CD4-positive, CD25-positive, alpha-beta regulatory T cell (primary cell): Measurements from ENCODE around the gene GMPPB. TPM values are rescaled to one million over a fixed set of nuclear protein-coding genes. Genes with fewer than 3 reads are reported as not detected.

ENCODE experiments used
- ATAC-seq, 2 donors: fragments of 150-1000 bp; cut with Tn5 transposase; one replicate each; pipeline ENCODE4 v1.10.0; 2021; ENCODE audit warnings: low read depth in 2 of 2, moderate number of reproducible peaks in 2 of 2, moderate library complexity in 1 of 2
- DNase-seq, 3 donors: peaks; one replicate each; pipeline versions ENCODE4 v3.0.0 to v3.0.0-alpha.2; 2012 to 2022; ENCODE audit warnings: mixed read lengths in 1 of 3
- H3K27ac ChIP-seq: one replicate; pipeline ENCODE4 v1.7.0; 2013; ENCODE audit warnings: mild to moderate bottlenecking, low read length; ENCODE audit not compliant: insufficient read depth, poor library complexity, severe bottlenecking
- H3K27me3 ChIP-seq: one replicate; pipeline ENCODE4 v1.7.0; 2013; ENCODE audit warnings: low read length; ENCODE audit not compliant: control insufficient read depth, insufficient read depth
- H3K36me3 ChIP-seq: one replicate; pipeline ENCODE4 v1.7.0; 2013; ENCODE audit warnings: mild to moderate bottlenecking, low read length, moderate library complexity; ENCODE audit not compliant: control insufficient read depth, insufficient read depth
- H3K4me1 ChIP-seq: 2 replicates; pipeline ENCODE4 v1.7.0; 2013; ENCODE audit warnings: mild to moderate bottlenecking, low read length; ENCODE audit not compliant: insufficient read depth, control insufficient read depth, poor library complexity, severe bottlenecking
- H3K4me3 ChIP-seq: one replicate; pipeline ENCODE4 v1.7.0; 2013; ENCODE audit warnings: low read depth, mild to moderate bottlenecking, low read length, moderate library complexity
- H3K9me3 ChIP-seq, 2 experiments: 1 replicate in 1 of 2; 2 replicates in 1 of 2; pipeline ENCODE4 v1.7.0; 2013; ENCODE audit warnings: low read length in 2 of 2, mild to moderate bottlenecking in 1 of 2, moderate library complexity in 1 of 2; ENCODE audit not compliant: control insufficient read depth in 2 of 2
- H3K27ac Mint-ChIP-seq, 3 donors: one replicate each; pipeline ENCODE4 v1.8.0; 2020 to 2022; ENCODE audit warnings: mild to moderate bottlenecking in 3 of 3, mixed read lengths in 3 of 3, moderate library complexity in 2 of 3
- H3K27me3 Mint-ChIP-seq: one replicate; pipeline ENCODE4 v1.8.0; 2022; ENCODE audit warnings: mild to moderate bottlenecking, mixed read lengths
- H3K36me3 Mint-ChIP-seq: one replicate; pipeline ENCODE4 v1.8.0; 2020; ENCODE audit warnings: mixed read lengths
- H3K4me1 Mint-ChIP-seq, 4 donors: one replicate each; pipeline ENCODE4 v1.8.0; 2020 to 2022; ENCODE audit warnings: mixed read lengths in 4 of 4, mild to moderate bottlenecking in 1 of 4
- H3K4me3 Mint-ChIP-seq, 4 donors: one replicate each; pipeline ENCODE4 v1.8.0; 2020 to 2022; ENCODE audit warnings: mild to moderate bottlenecking in 4 of 4, mixed read lengths in 4 of 4, moderate library complexity in 3 of 4
- H3K9me3 Mint-ChIP-seq, 7 donors: one replicate each; pipeline ENCODE4 v1.8.0; 2020 to 2022; ENCODE audit warnings: mixed read lengths in 7 of 7, mild to moderate bottlenecking in 3 of 7, moderate library complexity in 2 of 7
- polyA plus RNA-seq, 4 donors: library from polyadenylated mRNA; unstranded; fragments of 300-500 nt; fragmentation: Illumina TruSeq; gene quantifications; one replicate each; pipeline ENCODE4 v1.2.3, GENCODE V29; 2021
- total RNA-seq: library from RNA; stranded (reverse); gene quantifications from one replicate; pipeline ENCODE4 v1.2.3, GENCODE V29; 2022

GMPPB gene
- total and polyA plus RNA-seq, 5 donors from 2014 or later, result 14.7 to 32.1 (median 17.7) TPM

DNA sequence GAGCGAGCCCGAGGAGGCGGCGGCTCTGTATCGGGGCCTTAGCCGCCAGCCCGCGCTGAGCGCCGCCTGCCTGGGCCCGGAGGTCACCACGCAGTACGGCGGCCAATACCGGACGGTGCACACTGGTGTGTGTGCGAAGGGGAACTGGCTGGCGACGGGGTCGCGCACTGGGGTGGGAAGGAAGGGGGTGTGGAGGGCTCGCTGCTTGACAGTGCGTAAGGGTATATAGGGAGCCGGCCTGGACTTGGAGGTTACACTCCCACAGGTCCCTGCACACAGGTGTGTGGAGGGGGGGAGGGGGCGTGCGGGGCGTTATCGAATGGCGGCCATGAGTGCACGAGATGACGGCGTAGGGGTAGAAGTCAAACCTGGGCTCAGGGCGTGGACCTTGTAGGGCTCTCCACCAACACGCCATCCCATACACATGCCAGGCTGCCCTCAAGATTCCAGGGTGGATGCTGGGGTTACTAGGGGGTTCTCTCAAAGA, 49.2 kb downstream of the GMPPB start:
- Mint-ChIP-seq H3K36me3 (peaks cover 7% of the 10 kb centered on the region), H3K27me3 (no peaks in the 10 kb centered on the region), H3K4me3 (peak overlapping the region; percentile 92 to 95 (median 94)), H3K27ac (peak overlapping the region; percentile 26 to 98 (median 97)), H3K9me3 (no peaks in the 10 kb centered on the region), H3K4me1 (peaks cover 8 to 49% (median 25%) of the 10 kb centered on the region in 4 donors)
- Histone ChIP-seq H3K27ac (peak overlapping the region; percentile 96), H3K9me3 (no peaks in the 10 kb centered on the region), H3K36me3 (peaks cover 35% of the 10 kb centered on the region), H3K4me3 (peak overlapping the region; percentile 62), H3K4me1 (peaks cover 32% of the 10 kb centered on the region), H3K27me3 (no peaks in the 10 kb centered on the region)
- no peak for DNase-seq
- ATAC-seq, result peak in 1 of 2 donors; percentile 1

DNA sequence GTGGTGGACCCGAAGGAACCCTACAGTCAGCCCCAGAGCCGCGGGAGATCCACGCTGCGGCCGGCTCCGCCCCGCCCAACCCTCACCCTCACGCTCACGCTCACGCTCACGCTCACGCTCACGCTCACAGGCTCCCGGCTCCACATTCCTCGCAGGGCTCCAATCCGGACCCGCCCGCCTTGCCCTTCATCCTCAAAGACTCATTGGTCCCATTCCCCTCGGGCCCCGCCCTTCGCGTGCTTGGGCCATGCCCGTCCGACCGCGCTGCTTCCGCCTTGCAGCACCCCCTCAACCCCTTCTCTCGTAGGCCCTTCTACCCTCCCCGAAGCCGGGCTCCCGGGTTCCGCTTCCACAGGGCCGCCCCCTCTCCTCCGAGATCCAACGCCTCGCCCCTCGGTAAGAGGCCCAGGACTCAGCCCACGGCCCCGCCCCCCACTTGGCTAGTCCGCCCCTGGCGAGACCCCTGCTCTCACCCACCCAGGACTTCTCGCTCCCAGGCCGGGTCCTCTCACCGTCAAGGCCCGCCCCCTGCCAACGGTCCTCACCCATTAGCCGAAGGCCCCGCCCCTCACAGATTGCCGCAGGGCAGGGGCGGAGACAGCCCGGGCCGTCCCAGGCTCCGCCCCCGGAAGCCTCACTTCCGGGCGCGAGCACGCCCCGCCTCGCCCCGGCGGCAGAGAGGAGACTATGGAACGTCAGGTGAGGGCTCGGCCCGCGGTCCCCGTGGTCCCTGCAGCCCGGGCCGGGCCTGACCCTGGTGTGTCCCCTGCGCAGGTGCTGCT, 49.8 kb downstream of the GMPPB start, which contains the start of gene APEH:
Gene APEH (plus strand): TSS at position 637 of the 782 bp plus-strand sequence. CDS start 51 bp downstream, at position 688.
- DNase-seq (peak; percentile 95 to 99 (median 98)), ATAC-seq (peak; percentile 83 to 86)
- Mint-ChIP-seq H3K27ac (peak within 1 kb of the TSS; percentile 96 to 98 (median 97)), H3K27me3 (no peaks in the 10 kb centered on the region), H3K4me1 (peaks cover 8 to 49% (median 25%) of the 10 kb centered on the region in 4 donors), H3K4me3 (peak within 1 kb of the TSS; percentile 92 to 95 (median 94)), H3K36me3 (peaks cover 7% of the 10 kb centered on the region), H3K9me3 (no peaks in the 10 kb centered on the region)
- Histone ChIP-seq H3K9me3 (no peaks in the 10 kb centered on the region), H3K4me3 (peak within 1 kb of the TSS; percentile 62), H3K27ac (peak within 1 kb of the TSS; percentile 96), H3K4me1 (peaks cover 32% of the 10 kb centered on the region), H3K27me3 (no peaks in the 10 kb centered on the region), H3K36me3 (peaks cover 29% of the 10 kb centered on the region)

DNA sequence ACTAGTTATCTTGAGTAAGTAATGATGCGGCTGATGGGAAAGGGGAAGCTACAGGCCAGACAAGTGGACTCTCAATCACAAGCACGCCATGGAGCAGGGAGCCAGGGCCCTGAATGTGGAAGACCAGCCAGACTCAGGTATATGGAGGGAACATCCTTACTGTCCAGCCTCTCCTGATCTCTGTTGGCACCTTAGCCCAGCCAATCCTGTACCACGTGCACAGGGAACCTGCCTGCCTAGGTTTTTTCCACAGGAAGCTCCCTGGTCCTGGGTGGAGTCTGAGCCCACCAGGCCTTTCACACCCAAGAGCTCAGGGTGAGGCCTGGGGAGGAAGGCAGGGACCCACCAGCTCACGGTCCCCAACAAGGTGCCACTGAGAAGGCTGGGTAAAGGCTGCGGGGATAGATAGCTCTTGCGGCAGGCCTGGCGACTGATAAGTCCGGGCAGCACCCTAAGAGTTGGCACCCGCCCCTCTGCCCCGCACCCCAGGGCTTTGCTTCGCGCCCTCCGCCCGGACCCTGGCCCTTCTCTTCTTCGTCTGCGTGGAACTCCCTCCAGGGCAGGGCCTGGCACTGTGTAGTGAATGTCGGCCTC, 50.5 kb downstream of the GMPPB start:
- no peaks in the 10 kb centered on the region for H3K27me3 ChIP-seq
- H3K4me1 Mint-ChIP-seq, result peaks cover 8 to 47% (median 24%) of the 10 kb centered on the region in 4 donors
- DNase-seq, result no peak
- ATAC-seq, result no peak
- no peaks in the 10 kb centered on the region for H3K9me3 Mint-ChIP-seq
- H3K36me3 ChIP-seq, result peaks cover 22% of the 10 kb centered on the region
- peak overlapping the region; percentile 59 for H3K4me3 ChIP-seq
- peaks cover 6% of the 10 kb centered on the region for H3K36me3 Mint-ChIP-seq
- H3K9me3 ChIP-seq, result no peaks in the 10 kb centered on the region
- peaks cover 32% of the 10 kb centered on the region for H3K4me1 ChIP-seq
- peak overlapping the region; percentile 92 to 95 (median 94) for H3K4me3 Mint-ChIP-seq
- peaks cover 4% of the 10 kb centered on the region for H3K27me3 Mint-ChIP-seq
- peak overlapping the region; percentile 96 to 98 (median 97) for H3K27ac Mint-ChIP-seq
- peak overlapping the region; percentile 96 for H3K27ac ChIP-seq

DNA sequence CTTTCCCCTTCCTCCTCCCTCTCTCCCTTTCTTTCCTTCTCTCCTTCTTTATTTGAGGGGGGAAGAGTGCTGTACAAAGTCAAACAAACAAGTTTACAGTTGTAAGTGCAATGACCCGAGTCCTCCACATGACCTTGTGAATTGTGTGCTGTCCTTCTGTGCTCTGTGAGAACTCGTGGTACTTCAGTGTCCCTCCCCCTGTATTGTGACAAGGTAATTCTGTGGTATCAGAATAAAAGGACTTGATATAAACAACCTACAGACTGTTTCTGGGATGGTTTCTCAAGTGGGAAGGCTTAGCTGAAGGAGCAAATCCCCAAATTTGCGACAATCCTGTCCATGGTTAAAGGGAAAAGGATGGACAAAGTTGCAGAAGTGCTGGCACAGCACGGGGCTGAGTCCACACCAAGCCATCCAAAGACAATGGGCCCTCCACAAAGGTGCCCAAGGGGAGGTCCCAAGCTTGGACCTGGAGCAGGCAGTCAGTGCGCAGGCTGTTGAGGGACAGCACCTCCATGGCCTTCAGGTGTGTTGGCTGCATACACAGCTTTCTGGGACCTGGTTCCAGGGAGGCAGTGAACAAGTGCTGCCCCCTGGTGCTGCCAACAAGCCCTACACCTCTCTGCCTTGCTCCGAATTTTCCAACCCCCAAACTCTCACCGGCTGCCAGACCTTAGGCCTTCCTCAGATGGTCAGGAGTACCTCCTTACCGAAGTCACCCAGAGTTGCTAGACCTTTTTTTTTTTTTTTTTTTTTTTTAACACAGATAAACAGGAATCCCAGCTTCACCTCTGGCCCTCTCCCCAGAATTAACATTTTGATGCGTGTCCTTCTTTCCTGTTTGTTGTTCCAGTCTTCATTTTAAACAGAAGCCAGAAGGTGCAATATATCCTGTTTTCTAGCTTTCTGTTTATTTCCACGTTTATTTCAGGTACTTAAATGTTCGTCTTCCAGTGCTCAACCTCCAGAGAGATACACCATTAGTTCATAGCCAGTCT, 52.2 kb downstream of the GMPPB start:
- peaks cover 7% of the 10 kb centered on the region for H3K36me3 ChIP-seq
- peaks cover 29% of the 10 kb centered on the region for H3K4me1 ChIP-seq
- Mint-ChIP-seq H3K4me3 (peak overlapping the region; percentile 79 to 91 (median 84)), H3K36me3 (no peaks in the 10 kb centered on the region), H3K4me1 (peaks cover 8 to 37% (median 19%) of the 10 kb centered on the region in 4 donors), H3K27ac (peak overlapping the region in 2 of 3 donors; percentile 37 to 85), H3K9me3 (no peaks in the 10 kb centered on the region), H3K27me3 (peaks cover 5% of the 10 kb centered on the region)
- H3K9me3 ChIP-seq, result no peaks in the 10 kb centered on the region
- ATAC-seq (no peak), DNase-seq (peak; percentile 53 to 76 (median 66))
- no peak overlapping the region for H3K27ac ChIP-seq
- no peaks in the 10 kb centered on the region for H3K27me3 ChIP-seq
- no peak overlapping the region for H3K4me3 ChIP-seq

DNA sequence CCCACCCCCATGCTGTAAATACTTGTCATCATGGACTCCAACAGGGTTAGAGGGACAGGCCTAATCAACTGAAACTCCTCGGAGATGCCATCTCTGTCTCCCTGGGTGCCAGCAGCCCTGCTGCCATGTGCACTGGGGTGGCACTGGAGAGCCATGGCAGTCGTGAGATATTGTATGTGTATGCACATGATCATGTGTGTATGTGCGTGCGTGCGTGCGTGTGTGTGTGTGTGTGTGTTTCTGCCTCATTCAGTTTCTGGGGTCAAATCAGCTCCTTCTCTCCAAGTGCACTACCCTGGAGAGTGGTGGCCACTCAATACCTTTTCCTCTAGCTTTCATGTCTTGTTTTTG, 52.8 kb downstream of the GMPPB start:
- peaks cover 22% of the 10 kb centered on the region for H3K4me1 ChIP-seq
- DNase-seq (no peak), ATAC-seq (no peak)
- no peak overlapping the region for H3K27ac ChIP-seq
- no peak overlapping the region for H3K4me3 ChIP-seq
- peaks cover 5% of the 10 kb centered on the region for H3K27me3 Mint-ChIP-seq
- H3K4me3 Mint-ChIP-seq, result no peak overlapping the region
- peak overlapping the region in 1 of 3 donors; percentile 37 for H3K27ac Mint-ChIP-seq
- H3K36me3 ChIP-seq, result peaks cover under 1% of the 10 kb centered on the region
- H3K27me3 ChIP-seq, result no peaks in the 10 kb centered on the region
- H3K4me1 Mint-ChIP-seq, result peaks cover 8 to 32% (median 18%) of the 10 kb centered on the region in 4 donors
- no peaks in the 10 kb centered on the region for H3K36me3 Mint-ChIP-seq
- no peaks in the 10 kb centered on the region for H3K9me3 Mint-ChIP-seq
- no peaks in the 10 kb centered on the region for H3K9me3 ChIP-seq

Other genes with a start within 250 kb of the GMPPB start
- 0.12 TPM for gene BSN, start 169.5 kb downstream of the GMPPB start, total RNA-seq
- gene BSN, start 169.5 kb downstream of the GMPPB start, polyA plus RNA-seq, result not detected
- 87.7 TPM for gene APEH, start 49.6 kb downstream of the GMPPB start, total RNA-seq
- gene APEH, start 49.6 kb downstream of the GMPPB start, polyA plus RNA-seq, result 100 to 1,000 TPM; 126 to 138 (median 135) TPM
- 4.1 TPM for gene MST1, start 34.5 kb downstream of the GMPPB start, total RNA-seq
- gene MST1, start 34.5 kb downstream of the GMPPB start, polyA plus RNA-seq, result 1 to 10 TPM in 2 of 4 donors, under 1 TPM in 2; 0.76 to 1.6 (median 0.97) TPM
- gene RNF123, start 34.4 kb downstream of the GMPPB start, total RNA-seq, result 47.1 TPM
- 10 to 100 TPM in 3 of 4 donors, 1 to 10 TPM in 1; 9.8 to 16.6 (median 12.6) TPM for gene RNF123, start 34.4 kb downstream of the GMPPB start, polyA plus RNA-seq
- not detected for gene AMIGO3, start 4.3 kb downstream of the GMPPB start, total RNA-seq
- gene AMIGO3, start 4.3 kb downstream of the GMPPB start, polyA plus RNA-seq, result 1 to 10 TPM in 3 of 4 donors, under 1 TPM in 1; 0.53 to 1.5 (median 1.1) TPM
- gene IP6K1, start 62.6 kb upstream of the GMPPB start, total RNA-seq, result 61.5 TPM
- 10 to 100 TPM; 31.6 to 39.6 (median 32.2) TPM for gene IP6K1, start 62.6 kb upstream of the GMPPB start, polyA plus RNA-seq
- 0.32 TPM for gene CDHR4, start 75.9 kb upstream of the GMPPB start, total RNA-seq
- gene CDHR4, start 75.9 kb upstream of the GMPPB start, polyA plus RNA-seq, result not detected
- gene INKA1, start 79.3 kb upstream of the GMPPB start, total RNA-seq, result 1.2 TPM
- gene INKA1, start 79.3 kb upstream of the GMPPB start, polyA plus RNA-seq, result 1 to 10 TPM in 1 of 4 donors, under 1 TPM in 3; 0.62 to 1.0 (median 0.82) TPM
- 201 TPM for gene UBA7, start 90.0 kb upstream of the GMPPB start, total RNA-seq
- 10 to 100 TPM; 30.6 to 41.8 (median 37.4) TPM for gene UBA7, start 90.0 kb upstream of the GMPPB start, polyA plus RNA-seq
- 7.9 TPM for gene TRAIP, start 132.6 kb upstream of the GMPPB start, total RNA-seq
- 1 to 10 TPM in 3 of 4 donors, under 1 TPM in 1; 0.52 to 3.2 (median 1.7) TPM for gene TRAIP, start 132.6 kb upstream of the GMPPB start, polyA plus RNA-seq
- gene CAMKV, start 146.0 kb upstream of the GMPPB start, total RNA-seq, result not detected
- gene CAMKV, start 146.0 kb upstream of the GMPPB start, polyA plus RNA-seq, result not detected
- 2.0 TPM for gene MST1R, start 179.9 kb upstream of the GMPPB start, total RNA-seq
- gene MST1R, start 179.9 kb upstream of the GMPPB start, polyA plus RNA-seq, result under 1 TPM in 2 of 4 donors, not detected in 2; 0.25 to 0.31 TPM
- gene MON1A, start 205.9 kb upstream of the GMPPB start, total RNA-seq, result 4.7 TPM
- gene MON1A, start 205.9 kb upstream of the GMPPB start, polyA plus RNA-seq, result 10 to 100 TPM; 14.9 to 20.1 (median 19.2) TPM
- 142 TPM for gene RBM6, start 216.2 kb upstream of the GMPPB start, total RNA-seq
- 10 to 100 TPM; 23.1 to 27.4 (median 24.7) TPM for gene RBM6, start 216.2 kb upstream of the GMPPB start, polyA plus RNA-seq